HT1080 (cell line): Measurements from ENCODE around the gene SUMF2. TPM values are rescaled to one million over a fixed set of nuclear protein-coding genes. Genes with fewer than 3 reads are reported as not detected.
"Not testable (repeated sequence)": the region's sequence is repeated elsewhere in the genome, so short reads cannot be mapped to it uniquely, and the experiment has no call there.

Experiments used
- DNase-seq: peaks from one replicate; pipeline ENCODE4 v3.0.0-alpha.2; 2015; ENCODE audit warnings: low read depth
- small RNA-seq: library from RNA; depleted of rRNA; stranded (forward); fragments of <200 nt; gene quantifications from one replicate; pipeline ENCODE3, GENCODE V24; 2014
- total RNA-seq: library from RNA; depleted of rRNA; stranded (reverse); fragments of >200 nt; shearing (Covaris generic); gene quantifications from 2 replicates; pipeline ENCODE4 v1.2.3, GENCODE V29; 2014; rRNA removed

Gene SUMF2
- total RNA-seq, 1 experiment from 2014 or later = 121 TPM

DNA sequence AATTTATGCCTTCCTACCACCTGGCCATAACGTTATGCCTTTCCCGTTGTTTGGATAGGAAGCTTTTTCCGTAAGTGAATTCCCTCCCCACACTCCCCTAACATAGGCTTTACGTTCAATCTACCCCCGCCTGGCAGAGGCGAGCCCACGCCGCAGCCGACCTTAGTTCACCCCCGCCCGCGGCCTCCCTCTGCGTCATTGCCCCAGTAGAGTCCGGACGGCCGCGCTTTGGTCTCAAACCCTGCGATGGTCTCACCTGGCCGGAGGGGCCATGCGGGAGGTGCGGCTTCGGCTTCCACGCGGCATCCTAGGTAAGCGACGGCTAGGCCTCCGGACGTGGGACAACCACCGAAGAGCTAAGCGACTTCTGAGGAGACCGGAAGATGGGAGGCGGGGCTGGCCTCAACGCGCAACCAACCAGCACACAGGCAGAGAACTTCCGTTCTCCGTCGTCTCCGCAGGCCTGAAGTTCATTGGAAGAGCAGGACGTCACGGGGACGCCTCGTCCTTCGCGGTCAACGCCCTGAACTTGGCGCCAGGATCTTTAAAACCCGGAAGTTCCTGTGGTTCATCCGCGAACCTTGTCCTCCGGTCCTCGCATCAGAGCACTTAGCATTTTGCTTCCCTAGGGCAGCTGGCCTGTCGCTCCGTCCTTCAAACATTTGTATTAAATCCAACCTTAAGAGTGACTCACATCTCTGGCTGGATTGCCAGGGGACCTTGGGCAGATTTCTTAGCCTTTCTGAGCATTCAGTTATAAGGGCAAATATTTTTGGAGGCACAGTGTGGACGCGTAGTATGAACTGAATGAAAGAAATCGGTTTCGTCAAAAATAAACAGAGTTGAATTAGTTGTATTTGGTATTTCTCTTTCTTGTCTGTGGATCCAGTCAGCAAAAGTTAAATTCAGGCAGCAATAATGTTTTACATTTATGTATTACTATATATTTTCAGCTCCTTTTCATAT, 42.3 kb downstream of the SUMF2 start, which contains the start of gene CHCHD2:
Gene CHCHD2 (minus strand): TSS at position 369 of the 966 bp plus-strand sequence. CDS start 63 bp downstream, at position 306.
- DNase-seq = peak; percentile 99

GRCh38 chr7:56107954-56108258, 43.8 kb downstream of the SUMF2 start:
- no peak for DNase-seq

DNA sequence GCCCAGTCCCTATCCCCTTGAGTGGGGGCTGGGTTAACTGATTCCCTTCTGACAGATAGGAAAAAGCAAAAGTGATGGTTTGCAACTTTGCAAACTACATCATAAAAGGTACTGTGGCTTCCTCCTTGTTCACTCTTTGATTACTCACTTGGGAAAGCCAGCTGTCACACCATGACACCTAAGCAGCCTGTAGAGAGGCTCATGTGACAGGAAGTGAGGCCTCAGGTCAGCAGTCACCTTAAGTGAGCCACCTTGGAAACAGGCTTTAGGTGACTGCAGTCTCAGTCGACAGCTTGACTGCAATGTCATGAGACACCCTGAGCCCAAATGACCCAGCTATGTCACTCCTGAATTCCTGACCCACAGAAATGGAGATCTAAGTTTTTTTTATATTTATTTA, 46.5 kb downstream of the SUMF2 start:
- no peak for DNase-seq

DNA sequence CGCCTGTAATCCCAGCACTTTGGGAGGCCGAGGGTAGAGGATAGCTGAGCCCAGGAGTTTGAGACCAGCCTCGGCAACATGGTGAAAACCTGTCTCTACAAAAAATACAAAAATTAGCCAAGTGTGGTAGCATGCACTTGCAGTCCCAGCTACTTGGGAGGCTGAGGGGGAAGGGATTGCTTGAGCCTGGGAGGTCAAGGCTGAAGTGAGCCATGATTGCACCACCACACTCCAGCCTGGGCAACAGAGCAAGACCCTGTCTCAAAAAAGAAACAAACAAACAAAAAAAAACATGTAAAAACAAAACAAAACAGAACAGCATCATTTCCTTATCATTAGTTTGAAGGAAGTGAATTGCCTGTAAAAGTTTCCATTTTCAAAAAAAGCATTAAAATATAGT, 48.2 kb downstream of the SUMF2 start:
- not testable (repeated sequence) for DNase-seq

GRCh38 chr7:56115852-56116538, 51.9 kb downstream of the SUMF2 start, which contains the start of gene NUPR2:
Gene NUPR2, minus strand, starts transcription at chr7:56116417. Its CDS starts 103 bp downstream, at chr7:56116314.
- DNase-seq = no peak

GRCh38 chr7:56121440-56121839, 57.4 kb downstream of the SUMF2 start:
- DNase-seq = peak; percentile 38

GRCh38 chr7:56124981-56125380, 60.9 kb downstream of the SUMF2 start:
- no peak for DNase-seq

DNA sequence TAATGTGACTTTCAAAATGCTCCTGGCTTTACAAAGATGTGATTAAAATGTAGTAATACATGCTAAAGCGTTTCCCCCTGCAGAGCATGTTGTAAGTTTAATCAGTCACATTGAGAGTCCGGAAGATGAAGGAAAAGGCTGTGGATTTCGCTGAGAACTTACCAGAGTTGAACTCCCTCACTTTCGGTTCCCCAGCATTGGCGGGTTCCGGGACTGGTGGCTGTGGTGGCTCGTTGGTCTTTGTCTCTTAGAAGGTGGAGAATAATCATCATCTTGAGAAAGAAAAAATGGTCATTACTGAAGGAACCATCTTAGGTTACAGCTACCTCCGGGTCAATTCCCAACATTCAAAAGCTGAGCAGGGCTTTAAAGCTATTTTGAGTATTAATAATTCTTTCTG, 61.7 kb downstream of the SUMF2 start:
- DNase-seq = peak; percentile 9

DNA sequence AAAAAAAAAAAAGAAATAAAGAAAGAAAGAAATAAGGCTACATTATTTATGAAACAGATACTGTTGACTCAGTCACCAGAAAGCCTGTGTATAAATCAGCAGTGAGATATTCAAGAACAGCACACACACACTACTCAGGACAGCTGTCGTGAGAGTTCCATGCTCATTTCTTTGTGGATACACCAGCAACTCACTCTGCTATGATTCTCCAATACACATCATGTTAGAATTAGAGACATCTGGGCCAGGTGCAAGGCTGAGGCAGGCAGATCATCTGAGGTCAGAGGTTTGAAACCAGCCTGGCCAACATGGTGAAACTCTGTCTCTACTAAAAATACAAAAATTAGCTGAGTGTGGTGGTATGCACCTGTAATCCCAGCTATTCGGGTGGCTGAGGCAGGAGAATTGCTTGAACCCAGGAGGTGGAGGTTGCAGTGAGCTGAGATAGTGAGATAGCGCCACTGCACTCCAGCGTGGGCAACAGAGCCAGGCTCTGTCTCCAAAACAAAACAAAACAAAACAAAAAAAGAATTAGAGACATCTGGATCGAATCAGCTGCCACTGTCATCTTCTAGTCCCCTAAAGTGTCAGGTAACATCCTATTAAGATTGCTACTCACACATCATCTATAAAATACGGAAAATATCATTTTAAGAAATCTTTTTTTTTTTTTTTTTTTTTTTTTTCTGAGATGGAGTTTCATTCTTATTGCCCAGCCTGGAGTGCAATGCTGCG, 63.3 kb downstream of the SUMF2 start:
- DNase-seq = no peak

Small RNAs within 50 kb of the gene (small RNA-seq; reads per million reads assigned to genes)
- 0.14 reads per million for gene SNORA15
- 0.45 reads per million, percentile 51 among the genes with 10 or more reads in this experiment for gene SNORA22B

Other genes starting within 250 kb of the SUMF2 start
- gene SEPTIN14, start 201.5 kb upstream of the SUMF2 start, total RNA-seq = not detected in 2 replicates
- gene ZNF713, start 176.8 kb upstream of the SUMF2 start, total RNA-seq = 0.31 and 0.47 TPM in 2 replicates
- gene MRPS17, start 112.4 kb upstream of the SUMF2 start, total RNA-seq = 23.8 and 24.9 TPM in 2 replicates
- gene NIPSNAP2, start 99.7 kb upstream of the SUMF2 start, total RNA-seq = 49.7 and 68.6 TPM in 2 replicates
- gene PSPH, start 12.8 kb upstream of the SUMF2 start, total RNA-seq = 84.6 and 90.8 TPM in 2 replicates
- gene CCT6A, start 12.5 kb upstream of the SUMF2 start, total RNA-seq = 376 and 435 TPM in 2 replicates
- 0.10 and 0.58 TPM in 2 replicates for gene PHKG1, start 28.7 kb downstream of the SUMF2 start, total RNA-seq
- 607 and 847 TPM in 2 replicates for gene CHCHD2, start 42.2 kb downstream of the SUMF2 start, total RNA-seq
- gene NUPR2, start 52.1 kb downstream of the SUMF2 start, total RNA-seq = not detected in 2 replicates